Erythroblast (primary cell): ENCODE data around the gene AFAP1L2.

Experiments
- GATA1 ChIP-seq: IDR thresholded peaks from 2 replicates; pipeline ENCODE4 v1.6.1; 2011; ENCODE audit warnings: low read depth, mild to moderate bottlenecking, control low read depth, low read length, moderate library complexity
- POLR2A ChIP-seq: IDR thresholded peaks from 2 replicates; pipeline ENCODE4 v1.6.1; 2011; ENCODE audit warnings: mild to moderate bottlenecking, low read length

DNA sequence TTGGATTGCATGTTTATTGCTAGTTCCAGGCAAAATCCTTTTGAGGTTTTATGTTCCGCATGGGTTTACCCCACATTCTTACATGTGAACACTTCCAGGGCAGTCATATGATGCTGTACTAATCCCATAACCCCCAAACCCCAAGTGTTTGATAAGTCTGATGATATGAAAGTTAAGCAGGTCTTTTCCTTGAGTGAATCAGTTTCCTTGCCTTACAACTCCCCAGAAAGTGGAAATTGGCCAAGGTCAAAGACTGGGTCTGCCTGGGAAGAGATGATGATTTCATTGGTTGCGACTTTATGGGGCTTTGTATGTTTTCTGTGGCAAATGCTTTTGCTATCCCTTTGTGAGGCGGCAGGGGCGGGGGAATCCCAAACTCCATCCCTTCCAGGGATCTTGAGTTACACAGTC, 24.7 kb downstream of the AFAP1L2 start:
- TF ChIP-seq POLR2A (no peak), GATA1 (no peak)
